Measurements from ENCODE around the gene OAS2. TPM values are rescaled to one million over a fixed set of nuclear protein-coding genes. Genes with fewer than 3 reads are reported as not detected.

Gene OAS2
- total RNA-seq, 1 donor from 2014 or later, result 113 TPM

- intact Hi-C loops (cut with micrococcal nuclease), result no loop called here
- H3K9me3 Mint-ChIP-seq, result peaks cover 11% of the 10 kb centered on the region
- H3K4me1 Mint-ChIP-seq (ENCODE audit: low read depth), result peaks cover 30% of the 10 kb centered on the region
- H3K4me3 Mint-ChIP-seq, result no peak overlapping the region
- H3K27ac Mint-ChIP-seq, result no peak overlapping the region
- H3K27me3 Mint-ChIP-seq (ENCODE audit: insufficient read depth), result no peaks in the 10 kb centered on the region
- DNase-seq (ENCODE audit: low spot score), result no peak
- peaks cover 88% of the 10 kb centered on the region for H3K36me3 Mint-ChIP-seq (ENCODE audit: low read depth)
These were observed 18.2 kb downstream of the OAS2 start for GRCh38 chr12:112996501-112996900.

GRCh38 chr12:112997506-112997905 lies 19.2 kb downstream of the OAS2 start:
- intact Hi-C loops (cut with micrococcal nuclease), result no loop called here
- no peak for DNase-seq (ENCODE audit: low spot score)
- peaks cover 7% of the 10 kb centered on the region for H3K9me3 Mint-ChIP-seq
- H3K4me1 Mint-ChIP-seq (ENCODE audit: low read depth), result peaks cover 22% of the 10 kb centered on the region
- no peak overlapping the region for H3K27ac Mint-ChIP-seq
- H3K36me3 Mint-ChIP-seq (ENCODE audit: low read depth), result peaks cover 84% of the 10 kb centered on the region
- no peaks in the 10 kb centered on the region for H3K27me3 Mint-ChIP-seq (ENCODE audit: insufficient read depth)
- H3K4me3 Mint-ChIP-seq, result no peak overlapping the region

GRCh38 chr12:112998987-112999767 lies 20.9 kb downstream of the OAS2 start:
- intact Hi-C loops (cut with micrococcal nuclease), result no loop called here
- no peak for DNase-seq (ENCODE audit: low spot score)
- Mint-ChIP-seq H3K36me3 (ENCODE audit: low read depth) (peaks cover 81% of the 10 kb centered on the region), H3K4me1 (ENCODE audit: low read depth) (peaks cover 6% of the 10 kb centered on the region), H3K4me3 (no peak overlapping the region), H3K27me3 (ENCODE audit: insufficient read depth) (no peaks in the 10 kb centered on the region), H3K9me3 (peaks cover 7% of the 10 kb centered on the region), H3K27ac (peak overlapping the region; percentile 8)

GRCh38 chr12:113000433-113000832 lies 22.1 kb downstream of the OAS2 start:
- no peak for DNase-seq (ENCODE audit: low spot score)
- Mint-ChIP-seq H3K27me3 (ENCODE audit: insufficient read depth) (no peaks in the 10 kb centered on the region), H3K4me1 (ENCODE audit: low read depth) (no peaks in the 10 kb centered on the region), H3K9me3 (peaks cover 7% of the 10 kb centered on the region), H3K4me3 (no peak overlapping the region), H3K36me3 (ENCODE audit: low read depth) (peaks cover 82% of the 10 kb centered on the region), H3K27ac (no peak overlapping the region)
- intact Hi-C loops (cut with micrococcal nuclease), result no loop called here

GRCh38 chr12:113002155-113002554 lies 23.8 kb downstream of the OAS2 start:
- H3K4me1 Mint-ChIP-seq (ENCODE audit: low read depth), result peaks cover 6% of the 10 kb centered on the region

GRCh38 chr12:113002676-113003075 lies 24.4 kb downstream of the OAS2 start:
- Mint-ChIP-seq H3K36me3 (ENCODE audit: low read depth) (peaks cover 70% of the 10 kb centered on the region), H3K4me1 (ENCODE audit: low read depth) (peaks cover 6% of the 10 kb centered on the region), H3K4me3 (no peak overlapping the region), H3K27me3 (ENCODE audit: insufficient read depth) (no peaks in the 10 kb centered on the region), H3K9me3 (peaks cover 6% of the 10 kb centered on the region), H3K27ac (no peak overlapping the region)
- intact Hi-C loops (cut with micrococcal nuclease), result no loop called here
- DNase-seq (ENCODE audit: low spot score), result no peak

More at GRCh38 chr12:113002155-113002554, 23.8 kb downstream of the OAS2 start:
- H3K27me3 Mint-ChIP-seq (ENCODE audit: insufficient read depth), result no peaks in the 10 kb centered on the region
- H3K9me3 Mint-ChIP-seq, result peaks cover 7% of the 10 kb centered on the region
- no peak overlapping the region for H3K4me3 Mint-ChIP-seq
- intact Hi-C loops (cut with micrococcal nuclease), result no loop called here
- no peak overlapping the region for H3K27ac Mint-ChIP-seq
- peaks cover 71% of the 10 kb centered on the region for H3K36me3 Mint-ChIP-seq (ENCODE audit: low read depth)
- no peak for DNase-seq (ENCODE audit: low spot score)

GRCh38 chr12:113003636-113004035 lies 25.3 kb downstream of the OAS2 start:
- Mint-ChIP-seq H3K27me3 (ENCODE audit: insufficient read depth) (no peaks in the 10 kb centered on the region), H3K4me3 (no peak overlapping the region), H3K4me1 (ENCODE audit: low read depth) (peaks cover 6% of the 10 kb centered on the region), H3K36me3 (ENCODE audit: low read depth) (peaks cover 67% of the 10 kb centered on the region), H3K9me3 (peaks cover 2% of the 10 kb centered on the region), H3K27ac (no peak overlapping the region)
- no peak for DNase-seq (ENCODE audit: low spot score)
- intact Hi-C loops (cut with micrococcal nuclease), result no loop called here

GRCh38 chr12:113005762-113006161 lies 27.4 kb downstream of the OAS2 start:
- intact Hi-C loops (cut with micrococcal nuclease), result no loop called here
- Mint-ChIP-seq H3K27ac (no peak overlapping the region), H3K4me3 (no peak overlapping the region), H3K27me3 (ENCODE audit: insufficient read depth) (no peaks in the 10 kb centered on the region), H3K4me1 (ENCODE audit: low read depth) (peaks cover 6% of the 10 kb centered on the region), H3K9me3 (no peaks in the 10 kb centered on the region), H3K36me3 (ENCODE audit: low read depth) (peaks cover 65% of the 10 kb centered on the region)
- DNase-seq (ENCODE audit: low spot score), result no peak

GRCh38 chr12:113006206-113006605 lies 27.9 kb downstream of the OAS2 start:
- Mint-ChIP-seq H3K27ac (no peak overlapping the region), H3K4me1 (ENCODE audit: low read depth) (peaks cover 6% of the 10 kb centered on the region), H3K4me3 (no peak overlapping the region), H3K36me3 (ENCODE audit: low read depth) (peaks cover 67% of the 10 kb centered on the region), H3K27me3 (ENCODE audit: insufficient read depth) (no peaks in the 10 kb centered on the region), H3K9me3 (no peaks in the 10 kb centered on the region)
- DNase-seq (ENCODE audit: low spot score), result no peak
- intact Hi-C loops (cut with micrococcal nuclease), result no loop called here

GRCh38 chr12:113006641-113007040 lies 28.3 kb downstream of the OAS2 start:
- Mint-ChIP-seq H3K27ac (no peak overlapping the region), H3K4me1 (ENCODE audit: low read depth) (peaks cover 6% of the 10 kb centered on the region), H3K27me3 (ENCODE audit: insufficient read depth) (no peaks in the 10 kb centered on the region), H3K36me3 (ENCODE audit: low read depth) (peaks cover 68% of the 10 kb centered on the region), H3K4me3 (no peak overlapping the region), H3K9me3 (no peaks in the 10 kb centered on the region)
- DNase-seq (ENCODE audit: low spot score), result no peak
- intact Hi-C loops (cut with micrococcal nuclease), result no loop called here

- Mint-ChIP-seq H3K4me3 (no peak overlapping the region), H3K27ac (no peak overlapping the region), H3K9me3 (no peaks in the 10 kb centered on the region), H3K27me3 (ENCODE audit: insufficient read depth) (no peaks in the 10 kb centered on the region), H3K36me3 (ENCODE audit: low read depth) (peaks cover 73% of the 10 kb centered on the region), H3K4me1 (ENCODE audit: low read depth) (peaks cover 6% of the 10 kb centered on the region)
- no peak for DNase-seq (ENCODE audit: low spot score)
- intact Hi-C loops (cut with micrococcal nuclease), result no loop called here
These were observed 28.8 kb downstream of the OAS2 start for GRCh38 chr12:113007166-113007565.

GRCh38 chr12:113010701-113011100 lies 32.4 kb downstream of the OAS2 start:
- H3K27me3 Mint-ChIP-seq (ENCODE audit: insufficient read depth), result no peaks in the 10 kb centered on the region
- peaks cover 6% of the 10 kb centered on the region for H3K4me1 Mint-ChIP-seq (ENCODE audit: low read depth)
- intact Hi-C loops (cut with micrococcal nuclease), result no loop called here
- peaks cover 53% of the 10 kb centered on the region for H3K36me3 Mint-ChIP-seq (ENCODE audit: low read depth)
- H3K4me3 Mint-ChIP-seq, result no peak overlapping the region
- no peaks in the 10 kb centered on the region for H3K9me3 Mint-ChIP-seq
- H3K27ac Mint-ChIP-seq, result no peak overlapping the region
- DNase-seq (ENCODE audit: low spot score), result no peak

GRCh38 chr12:113014565-113014964 lies 36.2 kb downstream of the OAS2 start:
- no peak for DNase-seq (ENCODE audit: low spot score)
- no peaks in the 10 kb centered on the region for H3K9me3 Mint-ChIP-seq
- intact Hi-C loops (cut with micrococcal nuclease), result no loop called here
- H3K36me3 Mint-ChIP-seq (ENCODE audit: low read depth), result peaks cover 27% of the 10 kb centered on the region
- no peaks in the 10 kb centered on the region for H3K4me1 Mint-ChIP-seq (ENCODE audit: low read depth)
- no peak overlapping the region for H3K4me3 Mint-ChIP-seq
- H3K27me3 Mint-ChIP-seq (ENCODE audit: insufficient read depth), result peaks cover 1% of the 10 kb centered on the region
- peak overlapping the region; percentile 4 for H3K27ac Mint-ChIP-seq

GRCh38 chr12:113016796-113017195 lies 38.5 kb downstream of the OAS2 start:
- Mint-ChIP-seq H3K27ac (no peak overlapping the region), H3K4me3 (no peak overlapping the region)
- intact Hi-C loops (cut with micrococcal nuclease), result no loop called here

More at GRCh38 chr12:113016796-113017195, 38.5 kb downstream of the OAS2 start:
- Mint-ChIP-seq H3K27me3 (ENCODE audit: insufficient read depth) (peaks cover 4% of the 10 kb centered on the region), H3K36me3 (ENCODE audit: low read depth) (peaks cover 8% of the 10 kb centered on the region), H3K4me1 (ENCODE audit: low read depth) (no peaks in the 10 kb centered on the region), H3K9me3 (no peaks in the 10 kb centered on the region)
- DNase-seq (ENCODE audit: low spot score), result no peak

All from activated T-helper 1 cell treated with anti-CD3 and anti-CD28 coated beads, Interleukin-12 subunit alpha, Interleukin-12 subunit beta, Interleukin-2, Interleukin-4 antibody, amounts not matched to agents 30 ng/mL and 10 ng/mL and 1 ng/mL, durations not matched to agents 14 hours and 24 hours and 36 hours (primary cell).